Mesenteric fat pad (tissue), 1 donor: ENCODE measurements around the gene TRABD2B. TPM values are rescaled to one million over a fixed set of nuclear protein-coding genes. Genes with fewer than 3 reads are reported as not detected.
A peak's percentile ranks its signal among the peaks of the same experiment; 100 is the strongest.

Experiments
- DNase-seq: peaks from one replicate; pipeline ENCODE4 v3.0.0-alpha.2; 2020; ENCODE audit warnings: low spot score
- long read RNA-seq: library from polyadenylated mRNA; unstranded; transcript quantifications from one replicate; pipeline ENCODE4 v2.0.0, GENCODE V29; 2020
- total RNA-seq: library from RNA; stranded (reverse); fragmentation: NEBNext Ultra II Directional; extraction: Animal tissue kit (Norgen Biotek cat#: 25700); gene quantifications from one replicate; pipeline ENCODE4 v1.2.1, GENCODE V29; 2021
- donor health status: DM: yes; HTN: yes; CAD: no.

The TRABD2B gene
- 2.3 TPM for total RNA-seq
- long read RNA-seq, partial matches to known transcripts, result 0 of 4 reads
- long read RNA-seq, other reads (novel, unspliced or antisense), result 4 of 4 reads

DNA sequence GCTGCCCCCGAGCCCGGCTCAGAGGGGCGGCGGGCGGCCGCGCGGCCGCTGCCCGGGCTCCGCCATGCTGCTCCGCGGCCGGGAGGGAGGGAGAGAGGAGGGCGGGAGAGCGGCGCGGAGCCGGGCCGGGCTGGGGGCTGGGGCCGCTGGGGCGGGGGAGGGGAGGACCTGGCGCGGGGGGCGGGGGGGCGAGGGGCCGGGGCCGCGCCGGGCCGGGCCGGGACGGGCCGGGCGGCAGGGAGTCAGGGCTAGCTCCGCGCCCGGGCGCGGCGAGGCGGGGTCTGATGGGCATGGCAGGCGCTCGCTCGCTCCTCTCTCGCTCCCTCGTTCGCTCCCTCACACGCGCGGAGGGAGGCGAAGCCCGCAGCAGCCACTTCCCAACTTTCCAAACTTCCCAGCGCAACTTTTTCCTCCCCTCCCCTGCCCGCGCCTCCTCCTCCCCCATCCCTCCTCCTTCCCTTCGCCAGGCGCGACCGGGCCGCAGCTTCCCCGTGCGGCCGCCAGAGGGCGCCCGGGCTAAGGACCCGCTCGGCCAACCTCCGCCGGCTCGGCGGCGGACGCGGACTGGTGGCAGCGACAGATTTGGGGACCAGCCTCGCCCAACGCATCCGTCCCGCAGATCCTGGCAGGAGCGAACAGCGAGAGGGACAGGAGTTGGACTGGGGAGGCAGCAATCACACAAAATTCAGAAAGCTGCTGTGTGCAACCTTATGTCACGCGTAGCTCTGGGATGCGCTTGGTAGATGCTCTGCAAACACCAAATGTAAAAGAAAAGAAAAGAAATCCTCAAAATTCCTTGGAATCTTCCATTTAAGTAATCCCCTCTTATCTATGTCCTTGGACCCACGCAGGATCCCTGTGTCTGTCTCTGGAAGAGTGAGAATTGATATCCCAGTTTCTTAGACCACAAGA, at the start of gene TRABD2B:
TSS of gene TRABD2B (minus strand) at position 97 of the 912 bp plus-strand sequence.
- DNase-seq, result peak; percentile 95

DNA sequence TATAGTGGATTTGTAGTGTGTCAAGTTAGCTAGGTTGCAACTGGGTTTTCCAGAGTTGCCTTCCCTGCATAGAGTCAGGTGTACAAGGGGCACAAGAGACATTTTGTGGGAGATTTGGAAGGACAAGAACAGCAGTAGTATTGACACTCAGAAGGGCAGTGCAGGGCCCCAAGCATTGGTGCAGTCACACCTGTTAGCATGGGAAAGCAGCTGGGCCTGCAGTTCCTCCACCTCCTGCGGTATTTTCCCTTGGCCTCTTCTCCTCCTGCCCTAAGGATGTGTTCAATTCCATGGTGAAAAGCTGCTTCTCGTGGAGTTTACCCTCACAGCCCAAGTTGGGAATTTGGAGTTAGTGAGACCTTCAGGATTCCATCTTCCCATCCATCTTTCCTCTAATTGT, 47.1 kb upstream of the TRABD2B start:
- DNase-seq, result no peak

DNA sequence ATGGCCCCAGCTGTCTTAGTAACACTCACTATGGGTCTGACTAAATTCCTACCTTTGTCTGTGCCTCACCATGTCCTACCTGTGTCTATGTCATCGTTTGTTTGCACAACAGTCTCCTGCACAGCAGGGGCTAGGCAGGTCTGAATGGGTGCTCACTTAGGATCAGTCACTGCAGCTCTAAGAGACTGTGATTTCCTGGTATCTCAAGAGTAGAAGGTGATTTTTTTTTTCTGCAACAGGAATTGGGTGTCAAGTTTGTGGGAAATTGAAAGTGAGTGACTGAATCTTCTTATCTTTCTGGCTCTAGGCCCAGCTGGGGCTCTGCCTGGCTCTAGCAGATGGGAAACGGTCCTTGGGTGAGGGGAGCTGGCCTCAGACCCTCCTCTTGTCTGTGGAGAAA, 46.4 kb upstream of the TRABD2B start:
- DNase-seq, result no peak

DNA sequence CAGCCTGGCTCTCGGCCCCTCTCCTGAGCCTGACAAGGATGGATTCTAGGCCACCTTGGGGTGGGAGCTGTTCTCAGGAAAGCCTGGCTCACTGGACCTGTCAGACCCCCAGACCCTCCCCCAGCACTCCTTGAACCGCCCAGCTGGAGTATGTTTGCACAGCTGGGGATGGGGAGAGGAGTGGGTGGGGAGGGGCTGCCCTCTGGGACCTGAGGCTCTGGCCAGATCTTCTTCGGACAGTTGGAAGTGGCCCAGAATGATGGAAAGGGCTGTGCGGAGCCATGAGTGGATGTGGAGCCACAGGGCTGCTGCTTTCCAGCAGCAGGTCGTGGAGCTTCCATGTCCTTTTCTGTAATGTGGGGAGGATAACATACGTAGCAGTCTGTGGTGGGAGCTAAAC, 43.0 kb upstream of the TRABD2B start:
- DNase-seq, result no peak

DNA sequence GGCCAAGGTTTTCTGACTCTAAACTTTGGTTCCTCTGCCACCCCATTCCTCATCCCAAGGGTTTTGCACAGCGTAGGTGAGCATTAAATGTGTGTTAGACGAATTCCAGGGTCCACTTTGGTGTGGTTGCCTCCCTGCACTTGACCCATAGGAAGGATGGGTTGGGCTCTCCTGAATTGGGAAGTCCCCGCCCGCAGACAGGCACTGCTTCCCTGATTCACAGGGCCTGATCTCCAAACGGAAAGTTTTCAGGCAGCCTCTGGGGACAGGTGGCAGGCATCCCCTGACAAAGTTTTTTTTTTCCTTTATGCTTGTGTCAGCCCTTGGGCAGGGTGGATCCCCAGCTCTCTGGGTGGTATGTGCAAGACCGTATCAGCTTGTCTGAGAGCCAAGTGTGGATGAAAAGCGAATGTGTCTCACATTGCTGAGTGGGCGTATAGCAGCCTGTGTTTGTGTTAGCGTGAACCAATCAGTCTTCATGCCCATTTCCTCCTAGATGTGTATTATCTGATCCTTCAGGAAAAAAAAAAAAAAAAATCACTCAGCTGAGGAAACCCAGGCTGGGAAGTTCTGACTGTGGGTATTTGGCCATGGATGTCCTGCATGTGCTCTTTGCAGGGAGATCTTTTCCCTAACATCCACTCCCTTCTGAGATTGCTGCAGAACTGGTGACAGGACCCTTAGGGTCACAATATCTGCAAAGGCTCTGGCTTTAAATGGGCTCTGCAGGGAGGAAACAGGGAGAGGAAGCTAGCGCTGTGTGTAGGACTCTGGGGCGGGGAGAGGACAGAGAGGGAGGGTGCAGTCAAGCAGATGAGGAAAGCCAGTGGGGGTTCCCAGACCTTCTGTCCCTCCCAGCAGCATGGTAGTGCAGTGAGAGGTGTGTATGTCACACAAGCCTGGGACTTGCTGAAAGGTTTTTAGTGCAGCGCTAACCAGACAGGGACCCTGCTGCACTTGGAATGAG, 42.2 kb upstream of the TRABD2B start:
- DNase-seq, result no peak

DNA sequence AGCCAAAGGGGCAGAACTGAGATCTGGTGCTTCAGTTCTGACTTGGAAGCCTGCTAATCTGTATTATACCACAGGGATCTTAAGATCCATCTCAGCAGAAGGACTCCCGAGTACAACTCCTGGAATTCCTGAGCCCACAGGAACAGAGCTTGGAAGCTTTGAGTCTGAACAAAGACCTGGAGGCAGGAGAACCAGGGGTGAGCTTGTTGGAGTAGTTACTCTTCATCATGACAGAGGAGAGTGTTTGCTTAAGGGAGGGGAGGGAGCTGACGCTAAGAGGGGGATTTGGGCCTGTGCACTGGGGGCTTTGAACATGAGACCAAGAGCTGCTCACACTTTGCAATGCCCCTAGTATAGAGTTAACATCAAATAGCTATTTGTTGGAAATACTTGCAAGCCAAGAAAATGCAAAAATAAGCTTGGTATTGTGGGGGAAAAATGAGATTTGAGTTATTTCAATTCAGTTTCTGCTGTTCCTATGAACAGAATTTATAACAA, 41.1 kb upstream of the TRABD2B start:
- peak; percentile 16 for DNase-seq

DNA sequence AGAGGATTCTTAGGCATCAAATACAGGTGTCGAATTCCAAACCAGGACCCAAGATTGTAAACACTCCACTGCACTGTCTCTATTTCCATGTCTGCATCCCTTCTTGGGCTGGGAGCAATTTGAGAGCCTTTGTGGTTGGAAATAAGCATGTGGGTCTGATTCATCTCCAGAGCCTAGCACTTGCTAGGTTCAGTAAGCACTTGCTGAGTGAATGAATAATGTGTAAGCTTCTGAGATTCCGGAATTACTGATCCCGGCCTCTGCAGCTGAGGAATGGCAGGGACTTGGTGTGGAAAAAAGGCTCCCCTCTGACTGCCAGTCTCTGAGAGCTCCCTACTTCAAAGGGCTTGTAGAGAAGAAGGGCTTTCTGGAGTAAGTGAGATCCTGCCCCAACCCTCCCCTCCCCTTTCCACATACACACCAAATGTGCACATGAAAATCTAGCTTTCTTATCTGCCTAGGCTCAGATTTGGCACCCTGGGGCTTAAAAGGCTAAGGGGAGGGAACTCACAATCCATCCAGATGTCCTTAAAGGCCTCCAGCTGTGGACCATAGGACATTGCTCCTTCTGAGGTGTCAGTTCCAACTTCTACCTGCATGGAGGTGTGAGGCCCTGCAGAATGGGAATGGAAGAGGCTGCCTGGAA, 39.6 kb upstream of the TRABD2B start:
- DNase-seq, result peak; percentile 20

DNA sequence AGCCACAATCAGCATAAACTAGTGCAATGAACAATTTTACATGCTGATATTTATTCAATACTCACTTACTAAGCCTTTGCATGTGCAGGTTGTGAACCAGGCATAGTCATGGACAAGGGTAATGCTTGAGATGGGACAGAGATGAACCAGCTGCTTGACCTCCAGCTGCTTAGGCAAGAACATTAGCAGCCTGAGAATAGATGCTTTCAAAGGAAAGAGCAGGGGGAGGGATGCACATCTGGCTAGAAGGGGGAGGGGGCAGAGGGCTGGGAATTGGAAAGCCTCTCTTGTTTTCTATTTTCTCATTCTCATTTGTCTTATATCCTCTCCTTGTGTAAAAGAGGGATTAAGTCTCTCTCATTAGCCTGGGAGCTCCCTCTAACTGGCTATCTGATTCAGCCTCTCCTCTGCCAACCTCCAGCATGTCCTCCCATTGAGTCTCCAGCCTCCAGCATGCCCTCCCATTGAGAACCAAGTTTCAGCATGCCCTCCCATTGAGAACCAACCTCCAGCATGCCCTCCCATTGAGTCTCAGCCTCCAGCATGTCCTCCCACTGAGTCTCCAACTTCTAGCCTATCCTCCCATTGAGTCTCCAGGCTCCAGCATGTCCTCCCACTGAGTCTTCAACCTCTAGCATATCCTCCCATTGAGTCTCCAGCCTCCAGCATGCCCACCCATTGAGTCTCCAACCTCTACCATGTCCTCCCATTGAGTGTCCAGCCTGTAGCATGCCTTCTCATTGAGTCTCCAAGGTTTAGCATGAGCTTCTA, 38.4 kb upstream of the TRABD2B start:
- peak; percentile 6 for DNase-seq

DNA sequence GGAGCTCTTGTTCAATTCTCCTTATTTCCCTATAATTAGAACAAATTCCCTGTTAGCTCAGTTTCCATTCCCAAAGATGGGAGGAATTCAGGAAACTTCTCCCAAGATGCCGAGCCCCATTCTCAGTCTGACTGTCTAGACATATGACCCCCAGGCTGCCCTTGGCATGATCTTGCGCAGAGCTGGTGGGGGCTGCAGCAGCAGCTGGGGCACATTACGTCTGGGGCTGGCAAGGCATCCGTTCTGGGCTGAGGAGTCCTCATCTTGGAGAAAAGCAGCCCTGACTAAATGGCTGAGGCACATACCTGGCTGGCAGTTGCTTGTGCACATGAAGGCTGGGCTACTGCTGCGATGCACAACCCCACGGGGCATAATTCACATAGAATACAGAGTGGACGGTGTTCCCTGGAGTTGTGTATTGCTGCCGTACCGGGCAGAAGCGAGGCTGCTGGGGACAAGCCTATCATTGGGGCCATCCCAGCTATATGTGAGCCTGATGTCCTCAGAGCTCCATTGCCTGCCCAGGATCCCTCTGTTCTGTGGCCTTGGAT, 36.4 kb upstream of the TRABD2B start:
- peak; percentile 59 for DNase-seq

DNA sequence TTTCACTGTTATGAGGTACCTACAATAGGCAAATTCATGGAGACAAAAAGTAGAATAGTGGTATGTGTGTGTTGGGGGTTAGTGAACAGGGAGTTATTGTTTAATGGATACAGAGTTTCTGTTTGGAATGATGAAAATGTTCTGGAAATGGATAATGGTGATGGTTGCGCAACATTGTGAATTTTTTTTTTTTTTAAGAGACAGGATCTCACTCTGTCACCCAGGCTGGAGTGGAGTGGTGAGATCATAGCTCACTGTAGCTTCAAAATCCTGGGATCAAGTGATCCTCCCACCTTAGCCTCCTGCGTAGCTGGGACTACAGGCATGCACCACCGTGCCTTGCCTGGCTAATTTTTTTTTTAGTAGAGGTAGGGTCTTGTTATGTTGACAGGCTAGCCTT, 34.5 kb upstream of the TRABD2B start:
- DNase-seq, result peak; percentile 1

DNA sequence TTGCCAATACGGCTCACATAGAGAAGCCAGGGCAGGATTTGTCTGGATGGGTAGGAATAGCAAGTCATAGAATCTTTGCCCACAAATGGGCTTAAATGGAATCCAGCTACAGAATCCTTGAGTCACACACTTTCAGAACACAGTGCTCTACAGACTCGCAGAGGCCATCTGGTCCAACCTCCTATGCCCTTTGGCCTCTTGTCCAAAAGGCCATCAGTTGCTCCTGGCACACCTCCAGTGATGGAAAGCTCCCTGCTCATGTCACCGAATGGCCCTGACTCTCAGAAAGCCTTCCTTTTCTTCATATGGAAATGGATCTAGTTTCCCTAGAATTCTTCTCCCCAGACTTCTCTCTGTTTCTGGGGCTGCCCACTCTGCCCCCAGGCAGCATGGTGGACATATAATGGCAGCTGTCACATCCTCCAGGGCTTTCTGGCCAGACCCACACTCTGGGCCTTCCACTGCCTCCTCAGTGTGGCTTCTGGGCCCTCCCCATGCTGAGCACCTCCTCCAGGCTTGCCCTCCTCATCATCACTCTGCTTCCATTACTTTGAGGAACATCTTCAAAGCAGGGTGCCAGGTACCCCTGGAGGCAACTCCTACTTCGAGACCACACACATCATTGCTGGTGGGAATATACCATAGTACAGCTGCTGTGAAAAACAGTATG, 33.6 kb upstream of the TRABD2B start:
- peak; percentile 78 for DNase-seq

DNA sequence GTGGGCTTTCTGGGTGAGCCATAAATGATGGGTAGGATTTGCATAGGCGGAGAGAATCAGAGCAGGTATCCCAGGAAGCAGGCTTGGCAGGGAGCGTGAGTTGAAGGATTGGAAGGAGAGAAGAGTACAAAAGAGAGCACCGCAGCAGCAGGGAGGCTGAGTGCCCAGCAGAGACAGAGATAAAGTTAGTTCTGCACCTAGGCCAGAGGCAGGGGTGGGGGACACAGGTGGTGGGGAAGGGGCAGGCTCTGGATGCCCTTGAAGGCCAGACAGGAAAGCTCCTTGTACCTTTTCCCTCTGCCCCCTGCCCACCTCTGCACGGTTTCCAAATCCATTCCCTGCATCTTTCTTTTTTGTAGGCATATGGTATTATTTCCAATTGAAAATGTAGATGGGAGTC, 33.0 kb upstream of the TRABD2B start:
- peak; percentile 60 for DNase-seq

DNA sequence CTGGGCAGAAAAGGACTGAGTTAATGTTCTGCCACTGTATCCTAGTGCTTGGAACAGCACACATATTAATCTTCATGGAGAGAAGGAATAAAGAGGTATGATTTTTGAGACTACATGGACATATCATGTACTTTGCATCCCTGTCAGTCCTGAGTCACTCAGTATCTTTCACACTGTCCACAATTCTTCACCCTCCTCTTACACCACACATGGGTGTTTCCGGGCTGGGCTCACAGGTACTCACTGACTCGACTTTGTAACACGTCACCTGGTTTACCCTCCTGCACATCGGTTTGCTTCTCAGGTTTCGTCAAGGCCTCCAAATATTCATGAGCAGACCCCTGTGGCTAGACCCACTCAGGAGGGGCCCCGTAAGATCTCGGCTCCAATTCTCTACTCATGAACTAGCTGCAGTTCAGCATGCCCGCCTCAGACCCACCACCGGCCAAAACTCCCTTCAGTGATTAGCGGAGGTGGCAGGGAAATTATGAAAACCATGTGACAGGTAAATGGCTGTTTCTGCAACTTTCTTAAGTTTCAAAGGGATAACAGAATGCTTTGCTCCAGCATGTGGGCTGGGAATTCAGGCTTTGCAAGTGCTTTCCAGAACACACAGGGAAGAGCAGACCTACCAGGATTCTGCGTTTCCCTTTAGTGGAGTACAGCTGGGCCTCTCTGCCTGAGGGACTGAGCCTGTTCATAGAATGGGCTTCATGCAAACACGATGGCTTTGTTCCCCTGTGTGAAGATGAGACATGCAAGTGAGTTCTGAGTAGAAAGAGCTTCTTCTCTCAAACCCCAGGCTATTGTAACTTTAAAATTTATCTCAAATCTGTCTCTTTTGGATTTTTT, 31.3 kb upstream of the TRABD2B start:
- peak; percentile 53 for DNase-seq

DNA sequence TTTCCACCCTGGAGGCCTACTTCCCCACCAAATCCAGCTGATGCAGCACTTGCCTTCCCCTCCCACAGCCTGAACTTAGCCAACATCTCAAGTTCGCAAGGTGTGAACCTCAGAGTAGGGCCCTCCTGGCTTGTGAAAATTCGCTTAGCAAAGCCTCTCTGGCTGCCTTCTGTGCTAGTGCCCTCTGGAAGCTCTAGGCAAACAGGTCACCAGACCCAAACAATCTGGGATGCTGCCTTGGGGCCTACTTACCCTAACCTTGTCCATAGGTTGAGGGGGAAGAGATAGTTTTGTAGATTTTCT, 30.3 kb upstream of the TRABD2B start:
- peak; percentile 37 for DNase-seq

DNA sequence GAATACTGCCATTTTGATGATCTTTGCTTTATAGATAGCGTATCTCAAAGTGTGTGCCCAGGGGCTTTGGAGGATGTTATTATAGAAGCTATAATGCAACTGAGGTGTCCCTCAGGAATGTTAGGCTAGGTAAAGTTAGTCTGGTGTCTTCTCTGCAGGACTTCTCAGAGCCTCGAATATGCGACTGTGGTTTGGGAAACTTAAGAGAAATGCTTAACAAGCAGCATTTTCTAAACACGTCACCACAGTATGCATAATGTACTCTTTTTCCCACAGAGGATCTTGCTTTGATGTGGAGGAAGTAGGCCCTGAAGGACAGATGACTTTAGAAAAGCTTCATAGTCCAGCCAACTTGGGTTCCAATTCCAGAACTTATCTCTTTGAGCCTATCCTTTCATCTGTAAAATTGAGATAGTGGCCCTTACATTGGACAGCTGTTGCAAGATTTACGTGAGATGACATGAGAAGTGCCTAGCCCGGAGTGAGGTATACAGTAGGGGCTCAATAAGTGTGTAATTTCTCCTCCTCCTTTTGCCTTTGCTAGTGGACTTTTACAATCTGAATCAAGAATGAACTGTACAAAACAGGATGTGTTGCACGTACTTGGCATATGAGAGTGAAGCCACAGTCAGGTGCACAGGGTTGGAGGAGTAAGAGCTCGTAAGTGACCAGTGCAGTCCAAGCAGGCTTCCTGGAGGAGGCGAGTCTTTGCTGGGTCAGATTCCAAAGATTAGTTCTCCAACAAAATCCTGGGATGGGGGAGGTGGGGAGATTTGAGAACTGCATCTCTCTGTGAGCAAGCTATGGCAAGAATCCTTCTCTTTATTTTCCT, 29.7 kb upstream of the TRABD2B start:
- peak; percentile 35 for DNase-seq

DNA sequence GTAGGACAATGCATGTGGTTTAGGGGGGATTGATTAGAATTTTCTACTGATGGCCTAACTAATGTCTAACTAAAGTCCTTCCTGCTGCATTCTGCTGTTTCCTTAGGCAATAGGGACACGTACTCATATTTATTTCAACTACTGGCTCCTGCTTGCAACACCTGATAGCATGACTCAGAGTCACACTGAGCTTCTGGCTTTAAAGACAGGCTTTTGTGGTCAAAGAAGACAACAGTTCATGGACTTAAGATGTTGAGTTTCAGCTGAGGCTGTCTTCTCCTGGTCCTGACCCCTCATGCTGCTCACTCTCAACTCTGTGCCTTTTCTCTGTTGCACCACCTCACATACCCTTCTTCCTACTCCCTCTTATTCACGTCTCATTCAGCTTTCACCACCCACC, 29.1 kb upstream of the TRABD2B start:
- no peak for DNase-seq

DNA sequence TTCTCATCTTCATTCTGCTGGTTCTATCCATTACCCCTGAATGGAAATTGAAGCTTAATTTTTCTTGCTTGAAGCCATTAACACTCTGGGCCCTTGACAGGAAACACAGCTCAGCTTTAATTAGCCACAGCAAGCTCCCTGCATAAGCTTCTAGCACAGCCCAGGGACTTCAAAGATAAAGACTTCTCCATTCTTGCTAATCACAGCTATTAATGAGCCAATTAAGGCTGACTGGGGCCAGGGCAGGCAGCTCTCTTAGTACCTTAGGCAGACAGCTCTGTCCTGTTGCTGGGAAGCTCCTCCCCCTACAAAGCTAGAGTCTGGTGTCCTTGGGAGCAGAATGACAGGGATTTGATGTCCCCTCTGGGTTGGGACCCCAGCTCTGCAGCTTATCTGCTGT, 27.9 kb upstream of the TRABD2B start:
- DNase-seq, result peak; percentile 18

DNA sequence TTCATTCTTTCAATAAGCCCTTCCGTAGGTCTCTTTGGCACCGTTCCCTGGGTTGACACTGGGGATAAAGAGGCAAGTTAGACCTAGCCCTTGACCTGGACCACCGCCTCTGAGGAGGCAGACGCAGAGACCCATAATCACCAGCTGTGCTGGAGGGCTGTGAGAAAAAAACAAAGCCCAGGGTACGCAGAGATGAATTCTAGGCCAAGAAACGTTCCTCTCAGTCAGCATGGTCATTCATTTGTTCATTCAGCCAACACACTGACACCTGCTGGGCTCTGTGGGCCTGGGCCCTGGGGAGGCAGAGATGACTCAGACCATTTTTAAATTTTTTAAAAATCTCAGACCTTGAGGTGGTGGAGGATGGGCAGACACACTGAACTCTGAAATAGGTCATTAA, 26.3 kb upstream of the TRABD2B start:
- peak; percentile 49 for DNase-seq
